Measurements from ENCODE around the gene CSTPP1.

Gene CSTPP1

GRCh38 chr11:46900091-46900746 is 36.3 kb upstream of the CSTPP1 start:
- no peak overlapping the region for H3K9ac ChIP-seq (ENCODE audit: low read depth, low read length)
- no peak for TF ChIP-seq EZH2 (IDR thresholded peaks at IDR 0.05; ENCODE audit: borderline replicate concordance, low read depth, low read length, severe bottlenecking)
- TF ChIP-seq CTCF (IDR thresholded peaks at IDR 0.05; ENCODE audit: borderline replicate concordance, extremely low read depth, low read length, poor library complexity, severe bottlenecking) = no peak
- H3K9me3 ChIP-seq (ENCODE audit: insufficient read depth, low read length, severe bottlenecking) = no peaks in the 10 kb centered on the region
- H3K4me2 ChIP-seq (ENCODE audit: insufficient read depth, low read length) = no peak overlapping the region
- H4K20me1 ChIP-seq (ENCODE audit: insufficient read depth, low read length) = no peaks in the 10 kb centered on the region
- no peaks in the 10 kb centered on the region for H3K36me3 ChIP-seq (ENCODE audit: insufficient read depth, low read length)
- no peak overlapping the region for H2AFZ ChIP-seq (ENCODE audit: low read depth, low read length)
- H3K79me2 ChIP-seq (ENCODE audit: insufficient read depth, low read length) = no peaks in the 10 kb centered on the region
- no peaks in the 10 kb centered on the region for H3K27me3 ChIP-seq (ENCODE audit: insufficient read depth, low read length, poor library complexity)
- ATAC-seq (ENCODE audit: insufficient read depth, low read depth) (no peak), DNase-seq (no peak)
- H3K27ac ChIP-seq (ENCODE audit: low read length) = no peak overlapping the region
- no peak overlapping the region for H3K4me3 ChIP-seq (ENCODE audit: low read depth in 1 of 2, low read length in 2 of 2)
- H3K4me1 ChIP-seq (ENCODE audit: insufficient read depth, low read length) = no peaks in the 10 kb centered on the region

- no peaks in the 10 kb centered on the region for H3K9me3 ChIP-seq (ENCODE audit: insufficient read depth, low read length, severe bottlenecking)
- H4K20me1 ChIP-seq (ENCODE audit: insufficient read depth, low read length) = no peaks in the 10 kb centered on the region
- H3K4me1 ChIP-seq (ENCODE audit: insufficient read depth, low read length) = no peaks in the 10 kb centered on the region
- H3K9ac ChIP-seq (ENCODE audit: low read depth, low read length) = no peak overlapping the region
- H3K27ac ChIP-seq (ENCODE audit: low read length) = no peak overlapping the region
- H3K27me3 ChIP-seq (ENCODE audit: insufficient read depth, low read length, poor library complexity) = no peaks in the 10 kb centered on the region
- ATAC-seq (ENCODE audit: insufficient read depth, low read depth) (no peak), DNase-seq (no peak)
- H3K79me2 ChIP-seq (ENCODE audit: insufficient read depth, low read length) = no peaks in the 10 kb centered on the region
- TF ChIP-seq CTCF (IDR thresholded peaks at IDR 0.05; ENCODE audit: borderline replicate concordance, extremely low read depth, low read length, poor library complexity, severe bottlenecking) = no peak
- TF ChIP-seq EZH2 (IDR thresholded peaks at IDR 0.05; ENCODE audit: borderline replicate concordance, low read depth, low read length, severe bottlenecking) = no peak
- no peak overlapping the region for H3K4me2 ChIP-seq (ENCODE audit: insufficient read depth, low read length)
- no peaks in the 10 kb centered on the region for H3K36me3 ChIP-seq (ENCODE audit: insufficient read depth, low read length)
- no peak overlapping the region for H3K4me3 ChIP-seq (ENCODE audit: low read depth in 1 of 2, low read length in 2 of 2)
- H2AFZ ChIP-seq (ENCODE audit: low read depth, low read length) = no peak overlapping the region
Measured at GRCh38 chr11:46901156-46901555, 35.4 kb upstream of the CSTPP1 start.

- H2AFZ ChIP-seq (ENCODE audit: low read depth, low read length) = no peak overlapping the region
- no peak overlapping the region for H3K27ac ChIP-seq (ENCODE audit: low read length)
- no peak overlapping the region for H3K4me2 ChIP-seq (ENCODE audit: insufficient read depth, low read length)
- ATAC-seq (ENCODE audit: insufficient read depth, low read depth) (no peak), DNase-seq (no peak)
- no peaks in the 10 kb centered on the region for H3K9me3 ChIP-seq (ENCODE audit: insufficient read depth, low read length, severe bottlenecking)
- H3K27me3 ChIP-seq (ENCODE audit: insufficient read depth, low read length, poor library complexity) = no peaks in the 10 kb centered on the region
- H3K79me2 ChIP-seq (ENCODE audit: insufficient read depth, low read length) = no peaks in the 10 kb centered on the region
- H3K4me1 ChIP-seq (ENCODE audit: insufficient read depth, low read length) = no peaks in the 10 kb centered on the region
- no peak overlapping the region for H3K4me3 ChIP-seq (ENCODE audit: low read depth in 1 of 2, low read length in 2 of 2)
- no peak for TF ChIP-seq EZH2 (IDR thresholded peaks at IDR 0.05; ENCODE audit: borderline replicate concordance, low read depth, low read length, severe bottlenecking)
- no peak for TF ChIP-seq CTCF (IDR thresholded peaks at IDR 0.05; ENCODE audit: borderline replicate concordance, extremely low read depth, low read length, poor library complexity, severe bottlenecking)
- no peak overlapping the region for H3K9ac ChIP-seq (ENCODE audit: low read depth, low read length)
- no peaks in the 10 kb centered on the region for H3K36me3 ChIP-seq (ENCODE audit: insufficient read depth, low read length)
- H4K20me1 ChIP-seq (ENCODE audit: insufficient read depth, low read length) = no peaks in the 10 kb centered on the region
Measured at GRCh38 chr11:46902694-46903093, 33.9 kb upstream of the CSTPP1 start.

Data from DND-41 (cell line).